Stomach (tissue), 9 donors: ENCODE data around the gene RAI1. TPM values are rescaled to one million over a fixed set of nuclear protein-coding genes. Genes with fewer than 3 reads are reported as not detected.

ENCODE experiments used
- DNase-seq, 2 donors: peaks; one replicate each; pipeline versions ENCODE4 v3.0.0 to v3.0.0-alpha.2; 2013 to 2019
- H3K27ac ChIP-seq, 5 donors: fragments of 200-600 bp in 4 of 5; sonication (generic) in 4 of 5; one replicate each; pipeline ENCODE4 v1.5.1; 2013 to 2019; ENCODE audit warnings: mild to moderate bottlenecking in 1 of 5, moderate library complexity in 1 of 5
- H3K27me3 ChIP-seq, 3 donors: fragments of 200-600 bp; sonication (generic); one replicate each; pipeline ENCODE4 v1.5.1; 2017 to 2019; ENCODE audit warnings: mixed run types in 1 of 3
- H3K36me3 ChIP-seq, 4 donors: fragments of 200-600 bp; sonication (generic); 1 replicate in 3 of 4; 2 replicates in 1 of 4; pipeline ENCODE4 v1.5.1; 2016 to 2019
- H3K4me1 ChIP-seq, 4 donors: fragments of 200-600 bp; sonication (generic); one replicate each; pipeline ENCODE4 v1.5.1; 2016 to 2019
- H3K4me3 ChIP-seq, 4 donors: fragments of 200-600 bp; sonication (generic) in 3 of 4; one replicate each; pipeline ENCODE4 v1.5.1; 2016 to 2019; ENCODE audit warnings: mild to moderate bottlenecking in 1 of 4
- H3K9me3 ChIP-seq, 4 donors: fragments of 200-600 bp; sonication (generic); one replicate each; pipeline ENCODE4 v1.5.1; 2016 to 2019
- CTCF ChIP-seq, 7 experiments: fragments of 450-650 bp in 4 of 7; fragments of 200-600 bp in 3 of 7; sonication (generic) in 3 of 7; IDR thresholded peaks; one replicate each; pipeline ENCODE4 v1.5.1; 2016 to 2019; ENCODE audit warnings: antibody characterized with exemption in 7 of 7, control low read depth in 2 of 7, mild to moderate bottlenecking in 1 of 7
- EP300 ChIP-seq: sonication (generic); formaldehyde crosslinking; IDR thresholded peaks from one replicate; pipeline ENCODE4 v1.6.1; 2017; ENCODE audit warnings: antibody characterized with exemption
- POLR2A ChIP-seq, 4 donors: fragments of 450-650 bp; IDR thresholded peaks; one replicate each; pipeline ENCODE4 v1.6.1; 2016; ENCODE audit warnings: antibody characterized with exemption in 4 of 4, control low read depth in 2 of 4, mild to moderate bottlenecking in 1 of 4, moderate library complexity in 1 of 4
- POLR2AphosphoS5 ChIP-seq, 3 donors: sonication (generic); formaldehyde crosslinking; IDR thresholded peaks; one replicate each; pipeline ENCODE4 v1.6.1; 2016; ENCODE audit warnings: antibody characterized with exemption in 3 of 3
- WGBS, 5 donors: extraction: QIAGEN DNeasy Blood & Tissue Kit in 3 of 5; methylation state at CpG; one replicate each; pipeline versions ENCODE4 v1.1.5 to v1.1.7; 2013 to 2018; 5-methylcytosine and 5-hydroxymethylcytosine counted together
- intact Hi-C: fragments of 100-400 bp; cut with DNase I; formaldehyde crosslinking; loops from one replicate; pipeline ENCODE4 v1.15.1; 2023; ENCODE audit warnings: low total_unique reads
- polyA plus RNA-seq, 3 donors: library from polyadenylated mRNA; stranded (reverse); fragments of 200-250 nt; gene quantifications; one replicate each; pipeline ENCODE4 v1.2.3, GENCODE V29; 2013
- total RNA-seq, 5 donors: library from RNA; depleted of rRNA; stranded (reverse); fragments of >200 nt; gene quantifications; one replicate each; pipeline versions ENCODE4 v1.1.0 to v1.2.3, GENCODE V29; 2014 to 2016
- donor health status: healthy with polysubstance abuse.
- donor health status: Bipolar disorder and iron deficiency.
- donor health status: healthy.

RAI1 gene
- total and polyA plus RNA-seq, 8 donors = 4.6 to 94.5 (median 28.3) TPM

GRCh38 chr17:17836818-17837379, 155.6 kb downstream of the RAI1 start, which contains the start of gene SREBF1:
SREBF1 (minus strand) TSS chr17:17836986; CDS start chr17:17836817, 169 bp downstream.
- intact Hi-C loops = no loop called here
- peaks cover 67 to 89% (median 79%) of the 10 kb centered on the region in 4 donors for H3K4me1 ChIP-seq
- peaks cover 0 to 4% (median 0%) of the 10 kb centered on the region in 4 donors for H3K36me3 ChIP-seq
- H3K9me3 ChIP-seq = no peaks in the 10 kb centered on the region
- 1 to 2% (median 1%) methylated on average over 16 to 52 of the region's 52 CpGs for WGBS, 5 donors
- TF ChIP-seq EP300 (no peak), POLR2AphosphoS5 (IDR thresholded peaks at IDR 0.05) (peak in 2 of 3 donors; percentile 3 to 35), CTCF (IDR thresholded peaks at IDR 0.05) (no peak), POLR2A (IDR thresholded peaks at IDR 0.05) (no peak)
- H3K27me3 ChIP-seq = no peaks in the 10 kb centered on the region
- H3K4me3 ChIP-seq = peak within 1 kb of the TSS; percentile 64 to 85 (median 66)
- peak within 1 kb of the TSS; percentile 98 to 100 (median 99) for H3K27ac ChIP-seq
- DNase-seq = peak; percentile 61 to 90

GRCh38 chr17:17837380-17837821, 156.1 kb downstream of the RAI1 start:
- Histone ChIP-seq H3K27ac (peak overlapping the region; percentile 98 to 100 (median 99)), H3K36me3 (peaks cover 0 to 4% (median 0%) of the 10 kb centered on the region in 4 donors), H3K27me3 (no peaks in the 10 kb centered on the region), H3K9me3 (no peaks in the 10 kb centered on the region), H3K4me1 (peaks cover 62 to 89% (median 77%) of the 10 kb centered on the region in 4 donors), H3K4me3 (peak overlapping the region; percentile 64 to 85 (median 66))
- intact Hi-C loops = no loop called here
- 33 to 57% (median 40%) methylated on average over 3 of the region's 3 CpGs for WGBS, 5 donors
- peak in 1 of 3 donors; percentile 16 for TF ChIP-seq POLR2AphosphoS5 (IDR thresholded peaks at IDR 0.05)
- TF ChIP-seq POLR2A (IDR thresholded peaks at IDR 0.05) = no peak
- peak in 1 of 2 donors; percentile 75 for DNase-seq

DNA sequence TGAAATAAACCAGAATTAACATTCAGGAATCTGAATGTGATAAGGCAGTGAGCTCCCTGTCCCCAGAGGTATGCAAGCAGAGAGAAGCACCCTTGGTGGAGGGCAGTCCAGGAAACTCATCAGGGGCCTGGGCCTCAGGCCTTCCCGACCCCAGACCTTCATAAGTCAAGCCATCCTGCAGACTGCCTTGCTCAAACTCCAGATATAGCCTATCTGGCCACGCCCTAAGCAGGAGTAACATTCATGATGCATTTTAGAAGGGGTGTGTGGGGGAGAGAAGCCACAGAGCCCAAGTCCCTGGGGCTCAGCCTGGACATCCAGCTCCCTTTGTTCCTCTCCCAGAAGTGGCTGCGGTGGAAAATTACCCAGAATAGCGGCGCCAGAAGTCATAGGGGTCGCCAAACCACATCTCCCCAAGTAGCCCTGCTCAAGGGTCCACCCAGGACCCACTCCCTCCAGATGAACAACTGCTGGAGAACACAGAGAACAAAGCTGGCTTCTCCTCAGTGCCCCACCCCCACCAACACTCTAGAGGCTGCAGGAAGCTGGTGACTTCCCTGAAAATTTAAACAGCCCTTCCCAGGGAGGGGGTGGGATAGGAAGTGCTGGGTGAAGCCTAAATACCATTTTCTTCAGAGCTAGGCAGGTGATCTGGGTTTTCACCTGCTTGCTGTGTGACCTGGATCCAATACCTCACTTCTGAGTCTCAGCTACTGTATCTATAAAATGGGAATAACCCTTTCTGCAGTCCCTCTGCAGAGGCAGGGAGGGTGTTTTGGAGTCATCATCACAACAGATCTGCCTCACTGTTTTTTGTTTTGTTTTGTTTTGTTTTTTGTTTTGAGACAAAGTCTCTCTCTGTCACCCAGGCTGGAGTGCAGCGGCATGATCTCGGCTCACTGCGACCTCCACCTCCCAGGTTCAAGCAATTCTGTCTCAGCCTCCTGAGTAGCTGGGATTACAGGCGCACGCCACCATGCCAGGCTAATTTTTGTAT, 157.0 kb downstream of the RAI1 start:
- Histone ChIP-seq H3K36me3 (peaks cover 0 to 4% (median 0%) of the 10 kb centered on the region in 4 donors), H3K27me3 (no peaks in the 10 kb centered on the region), H3K4me1 (peaks cover 61 to 85% (median 76%) of the 10 kb centered on the region in 4 donors), H3K27ac (peak overlapping the region; percentile 98 to 100 (median 99)), H3K9me3 (no peaks in the 10 kb centered on the region), H3K4me3 (no peak overlapping the region)
- WGBS, 5 donors = 44 to 80% (median 61%) methylated on average over 6 to 11 of the region's 11 CpGs
- intact Hi-C loops = no loop called here
- DNase-seq = peak in 1 of 2 donors; percentile 87
- TF ChIP-seq EP300 (no peak), CTCF (IDR thresholded peaks at IDR 0.05) (no peak), POLR2A (IDR thresholded peaks at IDR 0.05) (no peak), POLR2AphosphoS5 (IDR thresholded peaks at IDR 0.05) (peak in 2 of 3 donors; percentile 14 to 73)

- Histone ChIP-seq H3K4me3 (peak overlapping the region; percentile 42 to 51 (median 48)), H3K36me3 (peaks cover 0 to under 1% (median 0%) of the 10 kb centered on the region in 4 donors), H3K27me3 (no peaks in the 10 kb centered on the region), H3K27ac (peak overlapping the region; percentile 98 to 100 (median 99)), H3K4me1 (peaks cover 50 to 69% (median 63%) of the 10 kb centered on the region in 4 donors), H3K9me3 (no peaks in the 10 kb centered on the region)
- TF ChIP-seq POLR2AphosphoS5 (IDR thresholded peaks at IDR 0.05) = peak; percentile 72 to 86 (median 83)
- peak in 1 of 4 donors; percentile 23 for TF ChIP-seq POLR2A (IDR thresholded peaks at IDR 0.05)
- TF ChIP-seq CTCF (IDR thresholded peaks at IDR 0.05) = no peak
- no peak for TF ChIP-seq EP300
- WGBS, 5 donors = 1 to 9% (median 2%) methylated on average over 36 to 71 of the region's 71 CpGs
- DNase-seq = peak; percentile 96 to 97
- intact Hi-C loops = no loop called here
These were observed 158.8 kb downstream of the RAI1 start for GRCh38 chr17:17839791-17840707.
